ENCODE data around the gene ADCY3. TPM values are rescaled to one million over a fixed set of nuclear protein-coding genes. Genes with fewer than 3 reads are reported as not detected.
"Not testable (repeated sequence)": the region's sequence is repeated elsewhere in the genome, so short reads cannot be mapped to it uniquely, and the experiment has no call there.

The ADCY3 gene
- total RNA-seq, 1 experiment from 2014 or later, result 57.6 TPM

GRCh38 chr2:24838541-24838940, 81.5 kb downstream of the ADCY3 start:
- no peaks in the 10 kb centered on the region for H3K4me1 ChIP-seq (ENCODE audit: low read length)
- H3K79me2 ChIP-seq (ENCODE audit: low read length), result no peaks in the 10 kb centered on the region
- H3K27me3 ChIP-seq (ENCODE audit: low read length), result no peaks in the 10 kb centered on the region
- H3K9me3 ChIP-seq (ENCODE audit: low read length), result no peaks in the 10 kb centered on the region
- H4K20me1 ChIP-seq (ENCODE audit: insufficient read depth, low read depth, low read length), result no peaks in the 10 kb centered on the region
- no peak for DNase-seq
- H3K27ac ChIP-seq (ENCODE audit: low read length), result no peak overlapping the region
- no peaks in the 10 kb centered on the region for H3K36me3 ChIP-seq (ENCODE audit: insufficient read depth, low read length)
- no peak overlapping the region for H3K4me3 ChIP-seq (ENCODE audit: low read length)
- no peaks in the 10 kb centered on the region for H3K9me2 ChIP-seq (replicated peaks; ENCODE audit: insufficient read depth, low read length)
- H2AFZ ChIP-seq (ENCODE audit: low read length), result no peak overlapping the region
- no peak overlapping the region for H3K9ac ChIP-seq (ENCODE audit: low read length)
- no peak overlapping the region for H3K4me2 ChIP-seq (ENCODE audit: low read depth, low read length, poor library complexity, severe bottlenecking)

- no peak overlapping the region for H3K9ac ChIP-seq (ENCODE audit: low read length)
- H3K9me2 ChIP-seq (replicated peaks; ENCODE audit: insufficient read depth, low read length), result no peaks in the 10 kb centered on the region
- H3K9me3 ChIP-seq (ENCODE audit: low read length), result no peaks in the 10 kb centered on the region
- H3K36me3 ChIP-seq (ENCODE audit: insufficient read depth, low read length), result no peaks in the 10 kb centered on the region
- DNase-seq, result no peak
- no peaks in the 10 kb centered on the region for H4K20me1 ChIP-seq (ENCODE audit: insufficient read depth, low read depth, low read length)
- no peaks in the 10 kb centered on the region for H3K27me3 ChIP-seq (ENCODE audit: low read length)
- no peak overlapping the region for H3K4me3 ChIP-seq (ENCODE audit: low read length)
- no peaks in the 10 kb centered on the region for H3K79me2 ChIP-seq (ENCODE audit: low read length)
- H3K27ac ChIP-seq (ENCODE audit: low read length), result no peak overlapping the region
- H3K4me1 ChIP-seq (ENCODE audit: low read length), result no peaks in the 10 kb centered on the region
- H2AFZ ChIP-seq (ENCODE audit: low read length), result no peak overlapping the region
- no peak overlapping the region for H3K4me2 ChIP-seq (ENCODE audit: low read depth, low read length, poor library complexity, severe bottlenecking)
Observed at GRCh38 chr2:24837996-24838513, 82.0 kb downstream of the ADCY3 start.

GRCh38 chr2:24836706-24837105, 83.3 kb downstream of the ADCY3 start:
- Histone ChIP-seq H3K9ac (ENCODE audit: low read length) (no peak overlapping the region), H3K9me2 (replicated peaks; ENCODE audit: insufficient read depth, low read length) (no peaks in the 10 kb centered on the region), H3K36me3 (ENCODE audit: insufficient read depth, low read length) (no peaks in the 10 kb centered on the region), H3K9me3 (ENCODE audit: low read length) (no peaks in the 10 kb centered on the region), H4K20me1 (ENCODE audit: insufficient read depth, low read depth, low read length) (no peaks in the 10 kb centered on the region), H3K4me1 (ENCODE audit: low read length) (no peaks in the 10 kb centered on the region), H3K4me3 (ENCODE audit: low read length) (no peak overlapping the region), H3K27me3 (ENCODE audit: low read length) (no peaks in the 10 kb centered on the region), H2AFZ (ENCODE audit: low read length) (no peak overlapping the region), H3K4me2 (ENCODE audit: low read depth, low read length, poor library complexity, severe bottlenecking) (no peak overlapping the region), H3K79me2 (ENCODE audit: low read length) (no peaks in the 10 kb centered on the region), H3K27ac (ENCODE audit: low read length) (no peak overlapping the region)
- no peak for DNase-seq

- no peak for DNase-seq
- no peaks in the 10 kb centered on the region for H3K36me3 ChIP-seq (ENCODE audit: insufficient read depth, low read length)
- H2AFZ ChIP-seq (ENCODE audit: low read length), result no peak overlapping the region
- no peaks in the 10 kb centered on the region for H3K9me3 ChIP-seq (ENCODE audit: low read length)
- no peak overlapping the region for H3K9ac ChIP-seq (ENCODE audit: low read length)
- H3K9me2 ChIP-seq (replicated peaks; ENCODE audit: insufficient read depth, low read length), result no peaks in the 10 kb centered on the region
- H3K4me2 ChIP-seq (ENCODE audit: low read depth, low read length, poor library complexity, severe bottlenecking), result no peak overlapping the region
- no peaks in the 10 kb centered on the region for H3K79me2 ChIP-seq (ENCODE audit: low read length)
- no peaks in the 10 kb centered on the region for H4K20me1 ChIP-seq (ENCODE audit: insufficient read depth, low read depth, low read length)
- no peaks in the 10 kb centered on the region for H3K27me3 ChIP-seq (ENCODE audit: low read length)
- H3K4me3 ChIP-seq (ENCODE audit: low read length), result no peak overlapping the region
- H3K27ac ChIP-seq (ENCODE audit: low read length), result no peak overlapping the region
- H3K4me1 ChIP-seq (ENCODE audit: low read length), result no peaks in the 10 kb centered on the region
Observed at GRCh38 chr2:24836206-24836605, 83.8 kb downstream of the ADCY3 start.

GRCh38 chr2:24835411-24835810, 84.6 kb downstream of the ADCY3 start:
- H3K4me2 ChIP-seq (ENCODE audit: low read depth, low read length, poor library complexity, severe bottlenecking); H3K9me3 ChIP-seq (ENCODE audit: low read length); H4K20me1 ChIP-seq (ENCODE audit: insufficient read depth, low read depth, low read length); H3K4me1 ChIP-seq (ENCODE audit: low read length); H3K36me3 ChIP-seq (ENCODE audit: insufficient read depth, low read length); H3K27me3 ChIP-seq (ENCODE audit: low read length); DNase-seq; H3K4me3 ChIP-seq (ENCODE audit: low read length); H2AFZ ChIP-seq (ENCODE audit: low read length); H3K27ac ChIP-seq (ENCODE audit: low read length); H3K9ac ChIP-seq (ENCODE audit: low read length); H3K9me2 ChIP-seq (replicated peaks; ENCODE audit: insufficient read depth, low read length); H3K79me2 ChIP-seq (ENCODE audit: low read length): not testable (repeated sequence)

- Histone ChIP-seq H3K36me3 (ENCODE audit: insufficient read depth, low read length) (no peaks in the 10 kb centered on the region), H4K20me1 (ENCODE audit: insufficient read depth, low read depth, low read length) (no peaks in the 10 kb centered on the region), H3K79me2 (ENCODE audit: low read length) (no peaks in the 10 kb centered on the region), H2AFZ (ENCODE audit: low read length) (no peak overlapping the region), H3K9ac (ENCODE audit: low read length) (no peak overlapping the region), H3K9me2 (replicated peaks; ENCODE audit: insufficient read depth, low read length) (no peaks in the 10 kb centered on the region), H3K4me1 (ENCODE audit: low read length) (no peaks in the 10 kb centered on the region), H3K4me3 (ENCODE audit: low read length) (no peak overlapping the region), H3K27me3 (ENCODE audit: low read length) (no peaks in the 10 kb centered on the region), H3K4me2 (ENCODE audit: low read depth, low read length, poor library complexity, severe bottlenecking) (no peak overlapping the region), H3K9me3 (ENCODE audit: low read length) (no peaks in the 10 kb centered on the region), H3K27ac (ENCODE audit: low read length) (no peak overlapping the region)
- no peak for DNase-seq
Observed at GRCh38 chr2:24834733-24835395, 85.2 kb downstream of the ADCY3 start.

- Histone ChIP-seq H3K4me3 (ENCODE audit: low read length) (no peak overlapping the region), H4K20me1 (ENCODE audit: insufficient read depth, low read depth, low read length) (no peaks in the 10 kb centered on the region), H3K27ac (ENCODE audit: low read length) (no peak overlapping the region), H3K27me3 (ENCODE audit: low read length) (no peaks in the 10 kb centered on the region), H2AFZ (ENCODE audit: low read length) (no peak overlapping the region), H3K9ac (ENCODE audit: low read length) (no peak overlapping the region), H3K9me2 (replicated peaks; ENCODE audit: insufficient read depth, low read length) (no peaks in the 10 kb centered on the region), H3K9me3 (ENCODE audit: low read length) (no peaks in the 10 kb centered on the region), H3K79me2 (ENCODE audit: low read length) (no peaks in the 10 kb centered on the region), H3K36me3 (ENCODE audit: insufficient read depth, low read length) (no peaks in the 10 kb centered on the region), H3K4me1 (ENCODE audit: low read length) (no peaks in the 10 kb centered on the region), H3K4me2 (ENCODE audit: low read depth, low read length, poor library complexity, severe bottlenecking) (no peak overlapping the region)
- no peak for DNase-seq
Observed at GRCh38 chr2:24833821-24834732, 86.0 kb downstream of the ADCY3 start.

GRCh38 chr2:24832931-24833701, 86.9 kb downstream of the ADCY3 start:
- Histone ChIP-seq H3K27ac (ENCODE audit: low read length) (no peak overlapping the region), H3K79me2 (ENCODE audit: low read length) (no peaks in the 10 kb centered on the region), H3K9ac (ENCODE audit: low read length) (no peak overlapping the region), H3K4me1 (ENCODE audit: low read length) (no peaks in the 10 kb centered on the region), H3K4me3 (ENCODE audit: low read length) (no peak overlapping the region), H3K9me3 (ENCODE audit: low read length) (no peaks in the 10 kb centered on the region), H2AFZ (ENCODE audit: low read length) (no peak overlapping the region), H4K20me1 (ENCODE audit: insufficient read depth, low read depth, low read length) (no peaks in the 10 kb centered on the region), H3K9me2 (replicated peaks; ENCODE audit: insufficient read depth, low read length) (no peaks in the 10 kb centered on the region), H3K4me2 (ENCODE audit: low read depth, low read length, poor library complexity, severe bottlenecking) (no peak overlapping the region), H3K36me3 (ENCODE audit: insufficient read depth, low read length) (no peaks in the 10 kb centered on the region), H3K27me3 (ENCODE audit: low read length) (no peaks in the 10 kb centered on the region)
- no peak for DNase-seq

All from Karpas-422 (cell line).